Lung microvascular endothelial cell (primary cell): Measurements from ENCODE around the gene RGPD5. TPM values are rescaled to one million over a fixed set of nuclear protein-coding genes. Genes with fewer than 3 reads are reported as not detected.
"Not testable (repeated sequence)": the region's sequence is repeated elsewhere in the genome, so short reads cannot be mapped to it uniquely, and the experiment has no call there.

ENCODE experiments used
- DNase-seq, 2 donors: peaks; one replicate each; pipeline versions ENCODE4 v3.0.0 to v3.0.0-alpha.2; 2010; ENCODE audit warnings: low read depth in 2 of 2
- total RNA-seq: library from RNA; depleted of rRNA; stranded (reverse); fragments of >200 nt; gene quantifications from 2 replicates; pipeline ENCODE4 v1.2.1, GENCODE V29; 2014

The RGPD5 gene
- total RNA-seq, 1 donor from 2014 or later: 13.3 TPM

- not testable (repeated sequence) for DNase-seq
Measured at GRCh38 chr2:109893736-109894135, 99.6 kb downstream of the RGPD5 start.

DNA sequence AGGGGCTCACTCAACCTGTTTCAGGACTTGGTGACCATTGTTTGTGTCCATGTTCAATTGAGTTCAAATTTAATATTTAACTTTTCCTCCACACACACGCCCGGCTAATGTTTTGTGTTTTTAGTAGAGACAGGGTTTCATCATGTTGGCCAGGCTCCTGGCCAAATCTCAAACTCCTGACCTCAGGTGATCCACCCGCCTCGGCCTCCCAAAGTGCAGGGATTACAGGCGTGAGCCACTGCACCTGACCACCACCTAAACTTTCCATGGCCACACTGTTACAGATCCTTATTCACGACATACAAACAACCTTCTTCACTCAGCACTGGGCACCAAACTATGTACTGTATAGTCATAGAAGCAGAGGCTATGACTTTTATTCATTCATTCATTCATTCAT, 100.0 kb downstream of the RGPD5 start:
- DNase-seq: not testable (repeated sequence)

- DNase-seq: not testable (repeated sequence)
Measured at GRCh38 chr2:109895090-109895869, 101.2 kb downstream of the RGPD5 start.

DNA sequence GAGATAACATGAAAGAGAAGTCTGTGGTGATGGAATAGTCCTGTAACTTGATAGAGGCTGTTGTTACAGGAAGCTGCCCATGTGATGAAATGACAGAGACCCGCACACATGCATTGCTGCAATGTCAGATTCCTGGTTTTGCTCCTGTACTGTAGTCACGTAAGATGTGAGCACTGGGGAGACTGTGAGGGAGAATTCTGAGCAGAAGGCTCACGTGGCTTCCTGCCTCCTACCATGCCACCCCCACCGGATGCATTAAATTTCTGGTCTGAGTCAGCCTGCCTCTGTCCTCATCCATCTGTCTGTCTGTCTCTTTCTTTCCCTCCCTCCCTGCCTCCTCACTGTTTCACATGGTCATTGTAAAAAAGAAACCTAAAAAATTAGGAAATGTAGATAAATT, 102.1 kb downstream of the RGPD5 start:
- DNase-seq: not testable (repeated sequence)

DNA sequence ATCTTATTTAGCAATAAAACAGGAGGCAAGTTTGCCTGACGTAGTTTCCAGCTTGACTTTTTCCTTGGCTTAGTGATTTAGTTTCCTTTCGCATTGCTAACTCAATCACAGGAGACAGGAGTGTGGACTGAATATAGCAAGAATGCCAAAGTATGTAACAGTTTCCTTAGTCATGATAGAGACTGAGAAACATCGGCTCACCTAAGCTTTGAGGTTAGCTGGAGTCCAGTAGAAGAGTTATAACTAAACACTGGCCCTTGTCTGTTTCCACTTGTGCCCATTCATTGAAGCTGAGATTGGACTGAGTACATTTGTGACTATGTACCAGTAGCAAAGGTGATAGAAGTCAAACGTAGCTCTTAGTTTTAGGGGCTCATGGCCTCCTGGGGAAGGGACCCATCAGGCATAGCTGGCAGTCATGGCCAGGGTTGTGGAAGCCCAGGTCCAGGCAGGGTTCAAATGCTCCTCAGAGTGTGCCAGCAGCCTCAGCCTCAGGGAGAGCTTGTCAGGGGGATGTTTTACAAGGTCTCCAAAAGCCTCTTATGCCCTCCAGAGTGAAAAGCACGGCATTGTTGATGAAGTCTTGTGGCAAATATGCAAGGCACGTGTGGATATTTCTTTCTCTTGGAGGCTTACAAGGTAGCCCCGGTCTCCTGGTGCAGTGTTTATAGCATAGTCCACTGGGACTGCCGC, 103.8 kb downstream of the RGPD5 start:
- DNase-seq: not testable (repeated sequence)

DNA sequence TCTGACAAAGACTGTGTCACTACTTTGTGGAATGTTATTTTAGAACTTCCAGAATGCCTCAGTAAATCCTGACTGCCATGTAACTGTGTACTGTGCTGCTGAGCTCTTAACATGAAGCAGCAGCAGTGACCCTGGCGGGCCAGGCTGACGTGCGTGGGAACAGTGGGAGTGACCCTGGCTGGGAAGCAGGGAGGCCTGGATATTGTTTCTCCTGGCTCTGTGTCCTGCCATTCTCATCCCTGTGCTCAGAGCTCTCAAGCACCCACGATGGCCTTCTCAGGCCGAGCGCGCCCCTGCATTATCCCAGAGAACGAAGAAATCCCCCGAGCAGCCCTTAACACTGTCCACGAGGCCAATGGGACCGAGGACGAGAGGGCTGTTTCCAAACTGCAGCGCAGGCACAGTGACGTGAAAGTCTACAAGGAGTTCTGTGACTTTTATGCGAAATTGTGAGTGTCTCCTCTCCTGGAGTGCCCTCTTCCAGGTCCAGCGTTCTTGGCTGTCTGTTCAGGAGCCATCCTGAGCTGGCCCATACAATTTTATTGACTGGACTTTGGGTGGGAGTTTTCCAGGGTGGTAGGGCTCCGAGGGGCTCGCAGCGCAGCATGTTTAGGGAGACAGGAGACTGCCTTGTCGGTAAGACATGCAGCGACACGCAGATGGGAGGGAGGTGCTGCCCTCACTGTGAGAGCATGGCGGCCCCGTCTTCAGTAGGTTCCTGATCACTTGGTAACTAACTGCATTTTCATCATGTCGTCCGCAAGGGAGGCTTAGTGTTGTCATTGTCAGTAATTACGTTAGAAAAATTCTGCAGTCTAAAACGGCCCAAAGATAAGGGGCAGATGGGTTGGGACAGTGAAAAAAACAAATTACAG, 104.6 kb downstream of the RGPD5 start, which contains the start of gene LIMS3:
LIMS3 (plus strand) TSS at position 227 of the 875 bp plus-strand sequence; CDS start at position 268, 41 bp downstream.
- not testable (repeated sequence) for DNase-seq

DNA sequence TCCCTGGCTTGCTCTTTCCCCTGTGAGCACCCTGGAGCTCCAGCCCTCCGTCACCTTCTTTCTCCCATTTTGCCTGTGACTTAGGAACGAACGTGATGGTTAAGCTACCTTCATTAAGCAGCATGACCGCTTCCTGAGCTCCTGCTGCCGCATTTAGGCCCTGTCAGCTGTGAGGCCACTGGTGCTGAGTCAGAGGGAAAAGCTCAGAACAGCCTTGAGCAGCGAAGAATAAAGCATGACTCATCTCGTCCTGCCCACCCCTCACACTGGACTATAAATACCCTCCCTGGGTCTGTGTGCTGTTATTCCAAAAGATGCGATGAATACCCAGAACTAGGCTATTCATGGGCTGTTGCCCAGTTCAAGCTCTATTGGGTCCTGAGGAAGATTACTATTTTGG, 111.7 kb downstream of the RGPD5 start:
- DNase-seq: not testable (repeated sequence)

Other genes starting within 250 kb of the RGPD5 start
- gene SEPTIN10, start 180.3 kb upstream of the RGPD5 start, total RNA-seq: 63.9 and 115 TPM in 2 replicates
- gene SOWAHC, start 179.9 kb upstream of the RGPD5 start, total RNA-seq: 4.6 and 11.5 TPM in 2 replicates
- gene LIMS3, start 104.4 kb downstream of the RGPD5 start, total RNA-seq: 5.4 and 15.5 TPM in 2 replicates